GM12878 (cell line): ENCODE data around the gene RBM7. TPM values are rescaled to one million over a fixed set of nuclear protein-coding genes. Genes with fewer than 3 reads are reported as not detected.

Experiments used
- ATAC-seq: fragments of 200-7000 bp; cut with Tn5 transposase; 3 replicates; pipeline ENCODE4 v1.9.1; 2020; ENCODE audit warnings: mild to moderate bottlenecking, moderate library complexity
- BruUV-seq: library from RNA; stranded (reverse); fragments of 400-500 nt; replicated peaks from 2 replicates; lab custom pipeline; 2021; lab: Mats Ljungman, UMichigan
- CTCF ChIA-PET: fragments of 300-600 bp; sonication (Branson Sonifier 250); formaldehyde crosslinking; extraction: SDS; loops from one replicate; lab custom pipeline; 2021; ENCODE audit warnings: inconsistent platforms; lab: Yijun Ruan, JAX
- POLR2A ChIA-PET: fragments of 350-600 bp; formaldehyde crosslinking; extraction: SDS; loops from one replicate; lab custom pipeline; 2021; ENCODE audit warnings: inconsistent platforms; lab: Charles Lee
- RAD21 ChIA-PET: fragments of 300-600 bp; sonication (Branson Sonifier 250); formaldehyde crosslinking; loops from one replicate; lab custom pipeline; 2023; ENCODE audit warnings: antibody characterized with exemption; ENCODE audit not compliant: unreplicated experiment; lab: Charles Lee
- SMC1A ChIA-PET: fragments of 300-600 bp; sonication (Branson Sonifier 250); formaldehyde crosslinking; loops from one replicate; lab custom pipeline; 2023; ENCODE audit not compliant: unreplicated experiment, uncharacterized antibody; lab: Charles Lee
- DNase-seq: peaks from one replicate; pipeline ENCODE4 v3.0.0-alpha.2; 2011; ENCODE audit warnings: low read depth, low spot score
- FAIRE-seq: peaks from 3 replicates; lab custom pipeline; 2011; peaks lifted over from hg19 to GRCh38; lab: Jason Lieb, UNC
- H2AFZ ChIP-seq: 2 replicates; pipeline ENCODE4 v1.6.0; 2011; ENCODE audit warnings: low read depth, low read length, control low read depth; ENCODE audit not compliant: control insufficient read depth
- H3K27ac ChIP-seq: 2 replicates; pipeline ENCODE4 v1.5.1; 2011; ENCODE audit warnings: control low read depth; ENCODE audit not compliant: control insufficient read depth, insufficient read depth
- H3K27me3 ChIP-seq, 2 experiments: replicated peaks in 1 of 2; 2 replicates each; pipeline versions ENCODE4 v1.6.0 to v1.6.1; 2011; ENCODE audit warnings: low read length in 1 of 2; ENCODE audit not compliant: control insufficient read depth in 2 of 2, insufficient read depth in 2 of 2
- H3K36me3 ChIP-seq, 2 experiments: 2 replicates each; pipeline ENCODE4 v1.5.1; 2011; ENCODE audit warnings: low read length in 1 of 2; ENCODE audit not compliant: control insufficient read depth in 2 of 2, insufficient read depth in 2 of 2
- H3K4me1 ChIP-seq: 2 replicates; pipeline ENCODE4 v1.6.1; 2011; ENCODE audit warnings: mild to moderate bottlenecking, low read length, moderate library complexity, mixed read lengths; ENCODE audit not compliant: control insufficient read depth, insufficient read depth
- H3K4me2 ChIP-seq: 2 replicates; pipeline ENCODE4 v1.6.0; 2011; ENCODE audit warnings: control low read depth; ENCODE audit not compliant: control insufficient read depth, insufficient read depth
- H3K4me3 ChIP-seq: fragments of 200-600 bp; sonication (generic); 2 replicates; pipeline ENCODE4 v1.5.1; 2016
- H3K79me2 ChIP-seq: 2 replicates; pipeline ENCODE4 v1.6.0; 2011; ENCODE audit warnings: low read length; ENCODE audit not compliant: control insufficient read depth, insufficient read depth
- H3K9ac ChIP-seq: 2 replicates; pipeline ENCODE4 v1.8.0; 2011; ENCODE audit warnings: low read length, control low read depth, mixed read lengths; ENCODE audit not compliant: control insufficient read depth, insufficient read depth
- H3K9me3 ChIP-seq: replicated peaks from 3 replicates; pipeline ENCODE4 v1.5.1; 2011; ENCODE audit warnings: mild to moderate bottlenecking, low read length; ENCODE audit not compliant: control insufficient read depth, insufficient read depth
- H4K20me1 ChIP-seq: 2 replicates; pipeline ENCODE4 v1.6.0; 2011; ENCODE audit not compliant: control insufficient read depth, insufficient read depth
- HSF1 ChIP-seq: fragments of 150-350 bp; IDR thresholded peaks from 2 replicates; pipeline ENCODE4 v1.6.1; 2014; ENCODE audit warnings: mild to moderate bottlenecking, low read depth, low read length
- NBN ChIP-seq: fragments of 450-650 bp; IDR thresholded peaks from 2 replicates; pipeline ENCODE4 v1.6.1; 2016
- RBBP5 ChIP-seq: fragments of 200-600 bp; sonication (generic); conservative IDR thresholded peaks from 2 replicates; pipeline ENCODE4 v1.6.1; 2016
- ZNF687 ChIP-seq: fragments of 450-650 bp; IDR thresholded peaks from 2 replicates; pipeline ENCODE4 v1.6.1; 2017; ENCODE audit warnings: mild to moderate bottlenecking, moderate library complexity
- WGBS: methylation state at CpG from one replicate; pipeline ENCODE4 v1.1.6; 2016; ENCODE audit warnings: low lambda C conversion rate; ENCODE audit not compliant: insufficient replicate concordance, insufficient coverage; ENCODE audit errors: missing lambda C conversion rate; 5-methylcytosine and 5-hydroxymethylcytosine counted together
- in situ Hi-C: fragments of 300-500 bp; cut with MboI; formaldehyde crosslinking; loops from 9 replicates; pipeline ENCODE4 v1.14.3; 2018; ENCODE audit warnings: mixed read lengths
- intact Hi-C: fragments of 100-400 bp; cut with micrococcal nuclease; formaldehyde crosslinking; loops from one replicate; pipeline ENCODE4 v1.14.2; 2022; ENCODE audit not compliant: unreplicated experiment
- polyA plus RNA-seq, 11 experiments: library from polyadenylated mRNA; depleted of rRNA in 4 of 11; unstranded in 6 of 11; stranded (reverse) in 5 of 11; fragments of >200 nt; fragmentation: Nextera tagmentation in 4 of 11; fragmentation: Illumina TruSeq in 1 of 11; extraction: Ambion mirVana in 4 of 11; extraction: Trizol in 1 of 11; gene quantifications; 1 replicate in 1 of 11; 2 replicates in 10 of 11; pipeline versions ENCODE4 v1.2.1 to v1.2.3, GENCODE V29; 2011 to 2016; ENCODE audit warnings: inconsistent platforms in 2 of 11, missing spikeins in 2 of 11, low read depth in 1 of 11
- total RNA-seq, 4 experiments: library from RNA; depleted of rRNA in 3 of 4; stranded (reverse); fragments of >200 nt in 3 of 4; fragmentation: Illumina TruSeq in 1 of 4; extraction: Trizol in 1 of 4; gene quantifications; 2 replicates each; pipeline versions ENCODE4 v1.2.1 to v1.2.3, GENCODE V29; 2013 to 2021

Gene RBM7
- total and polyA plus RNA-seq, 10 of the 15 experiments (the other 5 are each of a cell fraction or from before 2014, with no cell fraction given) = 17.0 to 46.2 (median 26.0) TPM

GRCh38 chr11:114397349-114397982, 3.0 kb upstream of the RBM7 start:
- Histone ChIP-seq H3K4me2 (no peak overlapping the region), H3K36me3 (no peaks in the 10 kb centered on the region), H4K20me1 (no peaks in the 10 kb centered on the region), H3K4me1 (no peaks in the 10 kb centered on the region), H3K9me3 (no peaks in the 10 kb centered on the region), H3K4me3 (no peak overlapping the region), H2AFZ (no peak overlapping the region), H3K9ac (no peak overlapping the region), H3K79me2 (peaks cover 33% of the 10 kb centered on the region), H3K27ac (no peak overlapping the region), H3K27me3 (no peaks in the 10 kb centered on the region)
- no peak for FAIRE-seq
- no TSS peak for BruUV-seq
- RAD21 ChIA-PET = no interaction called here
- CTCF ChIA-PET = no interaction called here
- SMC1A ChIA-PET = interaction anchor here (1.8 kb wide), 1 partner anchor 30 kb away, joined by 3 read pairs; no protein-coding TSS in a partner anchor
- WGBS = 90% methylated on average over 2 of the region's 2 CpGs
- POLR2A ChIA-PET = no interaction called here
- intact Hi-C loops = no loop called here
- no peak for ATAC-seq
- no peak for DNase-seq
- in situ Hi-C loops = no loop called here
- TF ChIP-seq HSF1 (no peak), NBN (no peak), RBBP5 (no peak), ZNF687 (no peak)
